ENCODE results near the gene ZNF33A.
A peak's percentile ranks its signal among the peaks of the same experiment; 100 is the strongest.

ZNF33A gene

GRCh38 chr10:38093816-38094157 lies 83.3 kb downstream of the ZNF33A start:
- no peak for DNase-seq
- TF ChIP-seq POLR2A (IDR thresholded peaks at IDR 0.05; ENCODE audit: low read length) (no peak), GATA1 (IDR thresholded peaks at IDR 0.05; ENCODE audit: low read depth, low read length) (no peak)

- peak; percentile 95 to 96 for DNase-seq
- TF ChIP-seq POLR2A (IDR thresholded peaks at IDR 0.05; ENCODE audit: low read length) = peak; percentile 73
- no peak for TF ChIP-seq GATA1 (IDR thresholded peaks at IDR 0.05; ENCODE audit: low read depth, low read length)
Observed at GRCh38 chr10:38094158-38094926, 83.9 kb downstream of the ZNF33A start, which contains the start of gene ZNF37A. Gene ZNF37A (plus strand): TSS chr10:38094337. CDS start chr10:38096618, 2,281 bp downstream.

GRCh38 chr10:38094927-38095574 lies 84.6 kb downstream of the ZNF33A start:
- DNase-seq = peak; percentile 20 to 29
- TF ChIP-seq POLR2A (IDR thresholded peaks at IDR 0.05; ENCODE audit: low read length) (no peak), GATA1 (IDR thresholded peaks at IDR 0.05; ENCODE audit: low read depth, low read length) (no peak)

GRCh38 chr10:38102880-38103279 lies 92.4 kb downstream of the ZNF33A start:
- TF ChIP-seq GATA1 (IDR thresholded peaks at IDR 0.05; ENCODE audit: low read depth, low read length) (no peak), POLR2A (IDR thresholded peaks at IDR 0.05; ENCODE audit: low read length) (no peak)
- peak; percentile 1 to 4 for DNase-seq

GRCh38 chr10:38103756-38104155 lies 93.3 kb downstream of the ZNF33A start:
- TF ChIP-seq POLR2A (IDR thresholded peaks at IDR 0.05; ENCODE audit: low read length) (no peak), GATA1 (IDR thresholded peaks at IDR 0.05; ENCODE audit: low read depth, low read length) (no peak)
- DNase-seq = no peak

- no peak for DNase-seq
- TF ChIP-seq POLR2A (IDR thresholded peaks at IDR 0.05; ENCODE audit: low read length) (no peak), GATA1 (IDR thresholded peaks at IDR 0.05; ENCODE audit: low read depth, low read length) (no peak)
Observed at GRCh38 chr10:38112159-38112558, 101.7 kb downstream of the ZNF33A start.
